SK-N-SH treated with all-trans-retinoic acid at 6 μM for 48 hours (cell line): Measurements from ENCODE around the gene ZBTB8B.
A peak's percentile ranks its signal among the peaks of the same experiment; 100 is the strongest.

Experiments used
- ATAC-seq: fragments of 200-7000 bp; cut with Tn5 transposase; 3 replicates; pipeline ENCODE4 v1.9.1; 2020; ENCODE audit warnings: mild to moderate bottlenecking, moderate library complexity
- ARNTL ChIP-seq: fragments of 450-650 bp; formaldehyde crosslinking; IDR thresholded peaks from 2 replicates; pipeline ENCODE4 v1.5.0; 2020; ENCODE audit warnings: low read depth, mild to moderate bottlenecking, moderate library complexity, borderline replicate concordance
- BACH2 ChIP-seq: fragments of 250-450 bp; sonication (Bioruptor Pico); IDR thresholded peaks from 2 replicates; pipeline ENCODE4 v1.9.0; 2021; ENCODE audit warnings: mild to moderate bottlenecking, borderline replicate concordance
- CREB5 ChIP-seq: fragments of 250-450 bp; sonication (Bioruptor Pico); IDR thresholded peaks from 2 replicates; pipeline ENCODE4 v1.5.1; 2020; ENCODE audit warnings: low read depth, mild to moderate bottlenecking, moderate library complexity
- CSDC2 ChIP-seq: fragments of 250-450 bp; sonication (Bioruptor Pico); IDR thresholded peaks from 2 replicates; pipeline ENCODE4 v1.5.0; 2020; ENCODE audit warnings: mild to moderate bottlenecking, moderate library complexity
- CSRNP3 ChIP-seq: fragments of 250-450 bp; sonication (Bioruptor Pico); IDR thresholded peaks from 2 replicates; pipeline ENCODE4 v1.5.1; 2021; ENCODE audit warnings: mild to moderate bottlenecking, moderate library complexity
- ESRRG ChIP-seq: fragments of 250-450 bp; sonication (Bioruptor Pico); IDR thresholded peaks from 2 replicates; pipeline ENCODE4 v1.6.1; 2021; ENCODE audit warnings: mild to moderate bottlenecking
- GLIS3 ChIP-seq: fragments of 250-450 bp; sonication (Bioruptor Pico); IDR thresholded peaks from 2 replicates; pipeline ENCODE4 v1.5.0; 2020; ENCODE audit warnings: mild to moderate bottlenecking, moderate library complexity
- ISL1 ChIP-seq: fragments of 250-450 bp; sonication (Bioruptor Pico); IDR thresholded peaks from 2 replicates; pipeline ENCODE4 v2.1.2; 2022; ENCODE audit warnings: mild to moderate bottlenecking, moderate library complexity
- OSR1 ChIP-seq: fragments of 250-450 bp; sonication (Bioruptor Pico); IDR thresholded peaks from 2 replicates; pipeline ENCODE4 v1.8.0; 2022; ENCODE audit warnings: moderate library complexity, mild to moderate bottlenecking, inconsistent platforms
- PATZ1 ChIP-seq: fragments of 250-450 bp; sonication (Bioruptor Pico); IDR thresholded peaks from 2 replicates; pipeline ENCODE4 v1.8.0; 2020; ENCODE audit warnings: mild to moderate bottlenecking, moderate library complexity, borderline replicate concordance
- POU6F1 ChIP-seq: fragments of 250-450 bp; sonication (Bioruptor Pico); IDR thresholded peaks from 2 replicates; pipeline ENCODE4 v1.8.0; 2021; ENCODE audit warnings: low read depth, mild to moderate bottlenecking, moderate library complexity, borderline replicate concordance
- PPARA ChIP-seq: fragments of 250-450 bp; sonication (Bioruptor Pico); IDR thresholded peaks from 2 replicates; pipeline ENCODE4 v1.5.0; 2020; ENCODE audit warnings: mild to moderate bottlenecking, borderline replicate concordance
- RARB ChIP-seq: fragments of 250-450 bp; sonication (Bioruptor Pico); IDR thresholded peaks from 2 replicates; pipeline ENCODE4 v1.8.0; 2021; ENCODE audit warnings: mild to moderate bottlenecking, moderate library complexity
- SNAI2 ChIP-seq: fragments of 250-450 bp; sonication (Bioruptor Pico); IDR thresholded peaks from 2 replicates; pipeline ENCODE4 v1.5.0; 2020; ENCODE audit warnings: mild to moderate bottlenecking, moderate library complexity
- TCF4 ChIP-seq: fragments of 250-450 bp; sonication (Bioruptor Pico); IDR thresholded peaks from 2 replicates; pipeline ENCODE4 v1.8.0; 2021; ENCODE audit warnings: mild to moderate bottlenecking, moderate library complexity, borderline replicate concordance
- TOX ChIP-seq: fragments of 250-450 bp; sonication (Bioruptor Pico); IDR thresholded peaks from 2 replicates; pipeline ENCODE4 v1.8.0; 2021; ENCODE audit warnings: mild to moderate bottlenecking, moderate library complexity, borderline replicate concordance
- ZC3H10 ChIP-seq: fragments of 250-450 bp; sonication (Bioruptor Pico); IDR thresholded peaks from 2 replicates; pipeline ENCODE4 v1.5.1; 2021; ENCODE audit warnings: mild to moderate bottlenecking, moderate library complexity
- ZFP3 ChIP-seq: fragments of 250-450 bp; sonication (Bioruptor Pico); IDR thresholded peaks from 2 replicates; pipeline ENCODE4 v1.5.0; 2020; ENCODE audit warnings: mild to moderate bottlenecking, moderate library complexity
- ZNF565 ChIP-seq: fragments of 450-650 bp; formaldehyde crosslinking; conservative IDR thresholded peaks from 2 replicates; pipeline ENCODE4 v1.5.0; 2020; ENCODE audit warnings: low read depth, mild to moderate bottlenecking, moderate library complexity
- ZNF8 ChIP-seq: fragments of 450-650 bp; formaldehyde crosslinking; IDR thresholded peaks from 2 replicates; pipeline ENCODE4 v1.5.0; 2020; ENCODE audit warnings: mild to moderate bottlenecking, moderate library complexity

ZBTB8B gene

GRCh38 chr1:32464191-32464715 lies 619 bp upstream of the ZBTB8B start:
- peak; percentile 60 for ATAC-seq
- TF ChIP-seq PPARA (CRISPR knock-in tag) (no peak), BACH2 (CRISPR knock-in tag) (no peak), GLIS3 (no peak), CREB5 (CRISPR knock-in tag) (no peak), POU6F1 (CRISPR knock-in tag) (no peak), ZNF565 (no peak), ZFP3 (CRISPR knock-in tag) (no peak)

GRCh38 chr1:32465578-32465933 lies 684 bp downstream of the ZBTB8B start:
- ATAC-seq = no peak
- TF ChIP-seq ZNF565 (no peak), RARB (no peak), TOX (CRISPR knock-in tag) (no peak), ARNTL (CRISPR knock-in tag) (no peak), POU6F1 (CRISPR knock-in tag) (no peak), ZFP3 (CRISPR knock-in tag) (no peak), CSDC2 (CRISPR knock-in tag) (no peak), GLIS3 (no peak), OSR1 (CRISPR knock-in tag) (no peak), ZNF8 (CRISPR knock-in tag) (no peak), TCF4 (no peak), SNAI2 (no peak), ESRRG (CRISPR knock-in tag) (no peak), ISL1 (CRISPR knock-in tag) (no peak), CSRNP3 (CRISPR knock-in tag) (no peak)

- ATAC-seq = no peak
- TF ChIP-seq GLIS3 (no peak), PATZ1 (CRISPR knock-in tag) (no peak), ZC3H10 (CRISPR knock-in tag) (no peak), BACH2 (CRISPR knock-in tag) (no peak), OSR1 (CRISPR knock-in tag) (no peak), ZFP3 (CRISPR knock-in tag) (no peak), CSRNP3 (CRISPR knock-in tag) (no peak), ZNF565 (no peak), ISL1 (CRISPR knock-in tag) (no peak), SNAI2 (no peak), TCF4 (no peak)
These were observed 1.9 kb downstream of the ZBTB8B start for GRCh38 chr1:32466761-32467160.
